Measurements from ENCODE around the gene PTRH1.

The PTRH1 gene

GRCh38 chr9:127720031-127720864, 4.8 kb upstream of the PTRH1 start:
- DNase-seq = peak; percentile 55

- DNase-seq = no peak
Measured at GRCh38 chr9:127717766-127718165, 2.3 kb upstream of the PTRH1 start.

- no peak for DNase-seq
Measured at GRCh38 chr9:127716412-127716811, 949 bp upstream of the PTRH1 start.

GRCh38 chr9:127714951-127715469, 453 bp downstream of the PTRH1 start:
- no peak for DNase-seq

GRCh38 chr9:127714020-127714750, 1.3 kb downstream of the PTRH1 start:
- DNase-seq = no peak

GRCh38 chr9:127712867-127713266, 2.6 kb downstream of the PTRH1 start:
- no peak for DNase-seq

GRCh38 chr9:127712371-127712770, 3.1 kb downstream of the PTRH1 start:
- DNase-seq = no peak

GRCh38 chr9:127711831-127712274, 3.6 kb downstream of the PTRH1 start:
- no peak for DNase-seq

- DNase-seq = no peak
Measured at GRCh38 chr9:127711226-127711701, 4.2 kb downstream of the PTRH1 start.

GRCh38 chr9:127710204-127710783, 5.2 kb downstream of the PTRH1 start:
- no peak for DNase-seq

GRCh38 chr9:127708952-127709587, 6.4 kb downstream of the PTRH1 start:
- no peak for DNase-seq

- DNase-seq = peak; percentile 48
Measured at GRCh38 chr9:127707766-127708165, 7.7 kb downstream of the PTRH1 start.

GRCh38 chr9:127706836-127707241, 8.6 kb downstream of the PTRH1 start, which contains the start of gene CFAP157:
CFAP157 (plus strand) TSS chr9:127706988; CDS start chr9:127707032, 44 bp downstream.
- no peak for DNase-seq

GRCh38 chr9:127705577-127706379, 9.7 kb downstream of the PTRH1 start:
- DNase-seq = no peak

GRCh38 chr9:127703289-127703946, 12.0 kb downstream of the PTRH1 start:
- DNase-seq = no peak

GRCh38 chr9:127700594-127701255, 14.7 kb downstream of the PTRH1 start:
- DNase-seq = no peak

- no peak for DNase-seq
Measured at GRCh38 chr9:127700140-127700539, 15.3 kb downstream of the PTRH1 start.

GRCh38 chr9:127698985-127699670, 16.3 kb downstream of the PTRH1 start:
- DNase-seq = peak; percentile 87

GRCh38 chr9:127698386-127698785, 17.1 kb downstream of the PTRH1 start:
- no peak for DNase-seq

GRCh38 chr9:127697575-127697974, 17.9 kb downstream of the PTRH1 start:
- DNase-seq = no peak

All from CD4-positive, alpha-beta T cell treated with Interleukin-6 for 4 hours (primary cell).